GM23338 (cell line): ENCODE measurements around the gene RNH1. TPM values are rescaled to one million over a fixed set of nuclear protein-coding genes. Genes with fewer than 3 reads are reported as not detected.
A peak's percentile ranks its signal among the peaks of the same experiment; 100 is the strongest.
"Not testable (repeated sequence)": the region's sequence is repeated elsewhere in the genome, so short reads cannot be mapped to it uniquely, and the experiment has no call there.

Source experiments
- ATAC-seq: fragments of 200-7000 bp; cut with Tn5 transposase; 3 replicates; pipeline ENCODE4 v1.9.1; 2020
- DNase-seq: peaks from one replicate; pipeline ENCODE4 v3.0.0-alpha.2; 2015; ENCODE audit warnings: low spot score
- H2AFZ ChIP-seq: fragments of 200-600 bp; sonication (generic); 2 replicates; pipeline ENCODE4 v1.8.0; 2016; ENCODE audit warnings: antibody characterized with exemption, mild to moderate bottlenecking, moderate library complexity
- H3F3A ChIP-seq: fragments of 200-600 bp; sonication (generic); replicated peaks from 2 replicates; pipeline ENCODE4 v1.8.0; 2017; ENCODE audit warnings: antibody characterized with exemption, mixed run types, low read depth
- H3K27ac ChIP-seq: fragments of 200-600 bp; sonication (generic); 2 replicates; pipeline ENCODE4 v1.6.1; 2016; ENCODE audit warnings: low read depth
- H3K27me3 ChIP-seq: fragments of 200-600 bp; sonication (generic); 2 replicates; pipeline ENCODE4 v1.8.0; 2016; ENCODE audit warnings: mild to moderate bottlenecking, mixed run types, moderate library complexity; ENCODE audit not compliant: insufficient read depth
- H3K36me3 ChIP-seq: fragments of 200-600 bp; sonication (generic); 2 replicates; pipeline ENCODE4 v1.8.0; 2016; ENCODE audit warnings: mild to moderate bottlenecking; ENCODE audit not compliant: insufficient read depth
- H3K4me1 ChIP-seq: fragments of 200-600 bp; sonication (generic); 2 replicates; pipeline ENCODE4 v1.8.0; 2016; ENCODE audit warnings: mild to moderate bottlenecking, moderate library complexity; ENCODE audit not compliant: insufficient read depth
- H3K4me2 ChIP-seq: fragments of 200-600 bp; sonication (generic); 2 replicates; pipeline ENCODE4 v1.7.1; 2017; ENCODE audit warnings: mixed run types
- H3K4me3 ChIP-seq: fragments of 200-600 bp; sonication (generic); 2 replicates; pipeline ENCODE4 v1.6.1; 2016; ENCODE audit warnings: mixed run types
- H3K79me2 ChIP-seq: fragments of 200-600 bp; sonication (generic); replicated peaks from 2 replicates; pipeline ENCODE4 v1.8.0; 2017; ENCODE audit warnings: mild to moderate bottlenecking; ENCODE audit not compliant: insufficient read depth
- H3K9me2 ChIP-seq: fragments of 200-600 bp; sonication (generic); 2 replicates; pipeline ENCODE4 v1.8.0; 2017; ENCODE audit not compliant: insufficient read depth
- H4K20me1 ChIP-seq: fragments of 200-600 bp; sonication (generic); replicated peaks from 2 replicates; pipeline ENCODE4 v1.8.0; 2017; ENCODE audit warnings: mild to moderate bottlenecking; ENCODE audit not compliant: insufficient read depth
- H3K27ac Mint-ChIP-seq: 2 replicates; pipeline ENCODE4 v1.8.0; 2020; ENCODE audit warnings: inconsistent platforms, mild to moderate bottlenecking, moderate library complexity, mixed read lengths
- H3K27me3 Mint-ChIP-seq: 3 replicates; pipeline ENCODE4 v1.8.0; 2022; ENCODE audit warnings: low read depth, mild to moderate bottlenecking, moderate library complexity, mixed read lengths, inconsistent platforms; ENCODE audit not compliant: insufficient read depth, poor library complexity
- H3K36me3 Mint-ChIP-seq: 3 replicates; pipeline ENCODE4 v1.8.0; 2021; ENCODE audit warnings: low read depth, mild to moderate bottlenecking, inconsistent platforms, moderate library complexity, mixed read lengths
- H3K4me1 Mint-ChIP-seq: 3 replicates; pipeline ENCODE4 v1.8.0; 2020; ENCODE audit warnings: mild to moderate bottlenecking, inconsistent platforms, mixed read lengths
- H3K4me3 Mint-ChIP-seq: 3 replicates; pipeline ENCODE4 v1.8.0; 2021; ENCODE audit warnings: moderate library complexity, mild to moderate bottlenecking, inconsistent platforms, mixed read lengths
- H3K9me3 Mint-ChIP-seq: 3 replicates; pipeline ENCODE4 v1.8.0; 2020; ENCODE audit warnings: moderate library complexity, mild to moderate bottlenecking, inconsistent platforms, mixed read lengths
- CREB1 ChIP-seq: fragments of 250-450 bp; sonication (Bioruptor Pico); IDR thresholded peaks from 2 replicates; pipeline ENCODE4 v1.5.0; 2020; ENCODE audit warnings: low read depth, mild to moderate bottlenecking, moderate library complexity
- CTCF ChIP-seq, 2 experiments: fragments of 200-600 bp in 1 of 2; sonication (generic) in 1 of 2; conservative IDR thresholded peaks; 2 replicates each; pipeline versions ENCODE4 v1.5.1 to v1.6.1; 2016 to 2017; ENCODE audit warnings: antibody characterized with exemption in 2 of 2, low read depth in 2 of 2, mild to moderate bottlenecking in 2 of 2, moderate library complexity in 1 of 2
- EZH2 ChIP-seq: fragments of 200-600 bp; sonication (generic); IDR thresholded peaks from one replicate; pipeline ENCODE4 v1.8.0; 2017; ENCODE audit warnings: antibody characterized with exemption, mild to moderate bottlenecking, low read depth; ENCODE audit not compliant: unreplicated experiment
- EZH2phosphoT487 ChIP-seq: fragments of 200-600 bp; sonication (generic); IDR thresholded peaks from one replicate; pipeline ENCODE4 v1.8.1; 2018; ENCODE audit warnings: antibody characterized with exemption; ENCODE audit not compliant: unreplicated experiment
- JUNB ChIP-seq: IDR thresholded peaks from one replicate; pipeline ENCODE4 v1.6.1; 2016; ENCODE audit warnings: antibody characterized with exemption; ENCODE audit not compliant: unreplicated experiment
- POLR2AphosphoS5 ChIP-seq: IDR thresholded peaks from 2 replicates; pipeline ENCODE4 v1.6.1; 2016; ENCODE audit warnings: antibody characterized with exemption, low read depth
- ZNF114 ChIP-seq: fragments of 250-450 bp; sonication (Bioruptor Pico); IDR thresholded peaks from 2 replicates; pipeline ENCODE4 v1.5.0; 2020; ENCODE audit warnings: mild to moderate bottlenecking, moderate library complexity
- ZNF331 ChIP-seq: fragments of 250-450 bp; sonication (Bioruptor Pico); IDR thresholded peaks from 2 replicates; pipeline ENCODE4 v1.5.0; 2020; ENCODE audit warnings: low read depth, mild to moderate bottlenecking, moderate library complexity
- polyA plus RNA-seq: library from polyadenylated mRNA; unstranded; fragments of >200 nt; fragmentation: Nextera tagmentation; extraction: Ambion mirVana; gene quantifications from 2 replicates; pipeline ENCODE4 v1.2.1, GENCODE V29; 2016
- total RNA-seq: library from RNA; depleted of rRNA; stranded (reverse); fragments of >200 nt; shearing (Covaris generic); gene quantifications from 2 replicates; pipeline ENCODE4 v1.2.3, GENCODE V29; 2014

Gene RNH1
- total and polyA plus RNA-seq, 2 experiments from 2014 or later = 33.3 to 56.3 TPM

GRCh38 chr11:520428-521176, 13.6 kb upstream of the RNH1 start:
- no peaks in the 10 kb centered on the region for H4K20me1 ChIP-seq
- H3K4me2 ChIP-seq = no peak overlapping the region
- no peak overlapping the region for H3K27ac ChIP-seq
- H3K9me2 ChIP-seq = 0 out of 2 replicates have a peak, but pooled peaks cover 3% of the 10 kb centered on the region
- no peak overlapping the region for H3K27ac Mint-ChIP-seq
- H3K4me3 Mint-ChIP-seq = no peak overlapping the region
- 0 out of 2 replicates have a peak, but pooled peaks cover 4% of the 10 kb centered on the region for H3F3A ChIP-seq
- DNase-seq (no peak), ATAC-seq (no peak)
- H3K36me3 Mint-ChIP-seq = peaks cover 36% of the 10 kb centered on the region
- H3K9me3 Mint-ChIP-seq = peaks cover 53% of the 10 kb centered on the region
- no peaks in the 10 kb centered on the region for H3K79me2 ChIP-seq
- TF ChIP-seq ZNF114 (CRISPR knock-in tag) = no peak
- TF ChIP-seq CTCF (conservative IDR thresholded peaks at IDR 0.05; ENCODE audit: low read depth in 2 of 2) = peak in 1 of 2 experiments; percentile 23; a peak in 1 of 4 replicates
- H3K4me1 ChIP-seq = no peaks in the 10 kb centered on the region
- no peak overlapping the region for H3K4me3 ChIP-seq
- H3K27me3 ChIP-seq = no peaks in the 10 kb centered on the region
- H3K36me3 ChIP-seq = no peaks in the 10 kb centered on the region
- peaks cover 8% of the 10 kb centered on the region for H3K27me3 Mint-ChIP-seq
- no peak overlapping the region for H2AFZ ChIP-seq
- H3K4me1 Mint-ChIP-seq = no peaks in the 10 kb centered on the region

- Histone ChIP-seq H3F3A (0 out of 2 replicates have a peak, but pooled peaks cover 8% of the 10 kb centered on the region), H3K36me3 (no peaks in the 10 kb centered on the region), H3K4me3 (peak overlapping the region; percentile 44; the same call in 1 of the 2 replicates), H3K27ac (no peak overlapping the region), H2AFZ (peak overlapping the region; percentile 91; the same call in 1 of the 2 replicates), H3K27me3 (no peaks in the 10 kb centered on the region), H3K4me2 (peak overlapping the region; percentile 53; the same call in 1 of the 2 replicates), H4K20me1 (no peaks in the 10 kb centered on the region), H3K9me2 (no peaks in the 10 kb centered on the region), H3K79me2 (no peaks in the 10 kb centered on the region), H3K4me1 (no peaks in the 10 kb centered on the region)
- Mint-ChIP-seq H3K36me3 (peaks cover 45% of the 10 kb centered on the region), H3K27ac (no peak overlapping the region), H3K27me3 (peaks cover 8% of the 10 kb centered on the region), H3K9me3 (peaks cover 46% of the 10 kb centered on the region), H3K4me3 (peak overlapping the region; percentile 59), H3K4me1 (no peaks in the 10 kb centered on the region)
- peak; percentile 87; the same call in 1 of the 2 replicates for TF ChIP-seq ZNF114 (CRISPR knock-in tag)
- TF ChIP-seq JUNB = no peak
- TF ChIP-seq ZNF331 (CRISPR knock-in tag) = no peak
- TF ChIP-seq POLR2AphosphoS5 = peak; percentile 73
- TF ChIP-seq EZH2 = no peak
- TF ChIP-seq CREB1 (CRISPR knock-in tag) = peak; percentile 68
- TF ChIP-seq CTCF (conservative IDR thresholded peaks at IDR 0.05; ENCODE audit: low read depth in 2 of 2) = peak; percentile 73 to 94
- TF ChIP-seq EZH2phosphoT487 = no peak
- DNase-seq (peak; percentile 89), ATAC-seq (peak; percentile 96)
These were observed 11.6 kb upstream of the RNH1 start for GRCh38 chr11:518463-519202.

GRCh38 chr11:516918-517685, 10.1 kb upstream of the RNH1 start:
- not testable (repeated sequence) for H3K27ac ChIP-seq, H3K79me2 ChIP-seq, H3K27me3 Mint-ChIP-seq, ATAC-seq, H3K4me3 Mint-ChIP-seq, H4K20me1 ChIP-seq, H3K36me3 ChIP-seq, H3K4me1 ChIP-seq, H3K4me3 ChIP-seq, H3F3A ChIP-seq, H3K4me1 Mint-ChIP-seq, H3K9me2 ChIP-seq, H2AFZ ChIP-seq, H3K27me3 ChIP-seq, H3K27ac Mint-ChIP-seq, H3K4me2 ChIP-seq, DNase-seq
- H3K9me3 Mint-ChIP-seq = peaks cover 42% of the 10 kb centered on the region
- peaks cover 47% of the 10 kb centered on the region for H3K36me3 Mint-ChIP-seq
